ENCODE data around the gene NFATC2IP. TPM values are rescaled to one million over a fixed set of nuclear protein-coding genes. Genes with fewer than 3 reads are reported as not detected.

NFATC2IP gene
- total RNA-seq, 1 donor from 2014 or later: 36.3 TPM

DNA sequence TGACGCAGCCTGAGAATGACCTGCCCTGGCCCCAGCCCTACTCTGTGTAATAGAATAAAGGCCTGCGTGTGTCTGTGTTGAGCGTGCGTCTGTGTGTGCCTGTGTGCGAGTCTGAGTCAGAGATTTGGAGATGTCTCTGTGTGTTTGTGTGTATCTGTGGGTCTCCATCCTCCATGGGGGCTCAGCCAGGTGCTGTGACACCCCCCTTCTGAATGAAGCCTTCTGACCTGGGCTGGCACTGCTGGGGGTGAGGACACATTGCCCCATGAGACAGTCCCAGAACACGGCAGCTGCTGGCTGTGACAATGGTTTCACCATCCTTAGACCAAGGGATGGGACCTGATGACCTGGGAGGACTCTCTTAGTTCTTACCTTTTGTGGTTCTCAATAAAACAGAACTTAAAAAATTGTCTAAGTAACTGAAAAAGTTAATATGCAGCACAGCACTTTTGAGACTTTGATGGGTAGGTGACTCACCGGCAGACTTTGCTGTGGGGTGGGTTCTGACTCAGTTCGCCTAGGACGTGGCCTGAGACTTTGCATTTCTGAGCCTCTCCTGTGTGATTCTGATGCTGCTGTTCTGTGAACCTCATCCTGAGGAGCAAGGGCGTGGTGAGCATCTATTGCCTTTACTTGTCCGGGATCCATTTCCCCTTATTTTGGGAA is 39.8 kb downstream of the NFATC2IP start:
- H3K36me3 ChIP-seq: peaks cover 47% of the 10 kb centered on the region
- intact Hi-C loops (cut with DNase I): no loop called here
- no peak for ATAC-seq
- no peaks in the 10 kb centered on the region for H3K4me1 ChIP-seq
- H3K27ac ChIP-seq: no peak overlapping the region
- no peaks in the 10 kb centered on the region for H3K27me3 ChIP-seq
- H3K4me3 ChIP-seq: no peak overlapping the region
- no peaks in the 10 kb centered on the region for H3K9me3 ChIP-seq
- TF ChIP-seq, protein P1, sequence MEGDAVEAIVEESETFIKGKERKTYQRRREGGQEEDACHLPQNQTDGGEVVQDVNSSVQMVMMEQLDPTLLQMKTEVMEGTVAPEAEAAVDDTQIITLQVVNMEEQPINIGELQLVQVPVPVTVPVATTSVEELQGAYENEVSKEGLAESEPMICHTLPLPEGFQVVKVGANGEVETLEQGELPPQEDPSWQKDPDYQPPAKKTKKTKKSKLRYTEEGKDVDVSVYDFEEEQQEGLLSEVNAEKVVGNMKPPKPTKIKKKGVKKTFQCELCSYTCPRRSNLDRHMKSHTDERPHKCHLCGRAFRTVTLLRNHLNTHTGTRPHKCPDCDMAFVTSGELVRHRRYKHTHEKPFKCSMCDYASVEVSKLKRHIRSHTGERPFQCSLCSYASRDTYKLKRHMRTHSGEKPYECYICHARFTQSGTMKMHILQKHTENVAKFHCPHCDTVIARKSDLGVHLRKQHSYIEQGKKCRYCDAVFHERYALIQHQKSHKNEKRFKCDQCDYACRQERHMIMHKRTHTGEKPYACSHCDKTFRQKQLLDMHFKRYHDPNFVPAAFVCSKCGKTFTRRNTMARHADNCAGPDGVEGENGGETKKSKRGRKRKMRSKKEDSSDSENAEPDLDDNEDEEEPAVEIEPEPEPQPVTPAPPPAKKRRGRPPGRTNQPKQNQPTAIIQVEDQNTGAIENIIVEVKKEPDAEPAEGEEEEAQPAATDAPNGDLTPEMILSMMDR (IDR thresholded peaks at IDR 0.05): no peak
- DNase-seq: no peak

DNA sequence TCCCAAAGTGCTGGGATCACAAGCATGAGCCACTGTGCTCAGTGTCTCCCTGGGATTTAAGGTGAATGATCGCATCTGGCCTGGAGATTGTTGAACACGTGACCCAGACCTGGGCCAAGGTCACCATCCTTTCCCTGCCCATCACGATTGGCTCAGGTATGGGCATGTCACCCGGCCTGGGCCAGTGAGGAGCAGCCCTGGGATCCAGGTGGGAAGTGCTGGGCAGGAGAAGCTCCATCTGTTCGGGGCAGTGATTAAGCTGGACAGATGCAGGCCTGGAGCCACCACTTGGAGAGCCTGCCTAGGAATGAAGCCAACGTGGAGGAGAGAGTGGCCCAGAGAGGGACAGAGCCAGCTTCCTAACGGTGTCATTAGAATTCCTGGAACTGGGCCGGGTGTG is 41.0 kb downstream of the NFATC2IP start:
- ATAC-seq (peak; percentile 25), DNase-seq (no peak)
- intact Hi-C loops (cut with DNase I): no loop called here
- Histone ChIP-seq H3K9me3 (no peaks in the 10 kb centered on the region), H3K36me3 (peaks cover 41% of the 10 kb centered on the region), H3K27ac (no peak overlapping the region), H3K27me3 (no peaks in the 10 kb centered on the region), H3K4me1 (no peaks in the 10 kb centered on the region), H3K4me3 (no peak overlapping the region)
- TF ChIP-seq, protein P1 (IDR thresholded peaks at IDR 0.05): no peak

DNA sequence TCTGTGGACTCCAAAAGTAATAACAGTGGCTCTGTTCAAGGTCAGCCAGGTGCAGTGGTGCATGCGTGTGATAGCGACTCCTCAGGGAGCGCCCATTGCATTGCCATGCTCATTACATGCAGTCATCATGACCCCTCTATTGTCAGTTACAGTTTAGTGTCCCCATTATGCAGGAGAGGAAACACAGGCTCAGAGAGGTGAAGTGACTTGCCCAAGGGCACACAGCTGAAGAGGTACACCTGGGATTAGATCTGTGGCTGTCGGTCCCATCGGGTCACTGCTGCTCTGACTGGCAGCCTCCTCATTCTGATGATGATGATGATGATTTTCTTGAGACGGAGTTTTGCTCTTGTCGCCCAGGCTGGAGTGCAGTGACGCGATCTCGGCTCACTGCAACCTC is 41.8 kb downstream of the NFATC2IP start:
- DNase-seq: no peak
- Histone ChIP-seq H3K4me3 (no peak overlapping the region), H3K36me3 (peaks cover 33% of the 10 kb centered on the region), H3K9me3 (no peaks in the 10 kb centered on the region), H3K27ac (no peak overlapping the region), H3K4me1 (no peaks in the 10 kb centered on the region), H3K27me3 (no peaks in the 10 kb centered on the region)
- TF ChIP-seq, protein P1 (IDR thresholded peaks at IDR 0.05): no peak
- intact Hi-C loops (cut with DNase I): no loop called here
- no peak for ATAC-seq

DNA sequence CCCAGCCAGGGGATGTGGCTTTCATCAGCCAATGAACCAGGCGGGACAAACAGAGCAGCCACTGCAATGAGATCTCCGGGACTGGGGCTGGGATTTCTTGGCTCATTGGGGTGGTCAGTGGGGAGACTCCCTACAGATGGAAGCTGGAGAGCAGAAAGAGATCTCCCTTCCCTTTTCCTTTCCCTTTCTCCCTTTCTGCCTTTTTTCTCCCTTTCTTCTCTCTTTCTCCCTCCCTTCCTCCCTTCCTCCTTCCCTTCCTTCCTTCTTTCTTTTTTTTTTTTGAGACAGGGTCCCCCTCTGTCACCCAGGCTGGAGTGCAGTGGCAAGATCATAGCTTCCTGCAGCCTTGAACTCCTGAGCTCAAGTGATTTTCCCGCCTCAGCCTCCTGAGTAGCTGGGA is 48.1 kb downstream of the NFATC2IP start:
- intact Hi-C loops (cut with DNase I): no loop called here
- DNase-seq (no peak), ATAC-seq (no peak)
- Histone ChIP-seq H3K27ac (no peak overlapping the region), H3K4me1 (no peaks in the 10 kb centered on the region), H3K9me3 (no peaks in the 10 kb centered on the region), H3K27me3 (no peaks in the 10 kb centered on the region), H3K36me3 (no peaks in the 10 kb centered on the region), H3K4me3 (no peak overlapping the region)
- TF ChIP-seq, protein P1 (IDR thresholded peaks at IDR 0.05): no peak

DNA sequence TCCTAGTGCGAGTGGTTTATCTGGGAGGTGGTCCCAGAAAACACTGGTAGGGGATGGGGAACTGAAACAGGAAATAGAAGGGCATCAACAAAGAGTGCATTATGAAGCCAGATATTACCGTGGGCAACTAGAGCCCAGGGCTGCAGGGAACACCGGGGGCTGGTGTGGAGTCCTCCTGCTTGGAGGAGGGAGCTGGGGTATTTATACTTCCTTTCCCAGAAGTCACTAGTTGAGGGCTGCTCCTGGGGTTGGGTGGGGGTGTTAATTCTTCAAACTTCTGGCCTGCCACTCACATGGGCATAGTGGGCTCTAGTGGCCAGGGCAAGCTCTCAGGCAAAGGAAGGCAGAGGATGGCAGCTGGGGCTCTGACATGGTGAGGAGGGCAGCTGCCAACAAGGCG is 48.8 kb downstream of the NFATC2IP start:
- intact Hi-C loops (cut with DNase I): no loop called here
- ATAC-seq: no peak

More for the DNA sequence above, 48.8 kb downstream of the NFATC2IP start:
- no peaks in the 10 kb centered on the region for H3K9me3 ChIP-seq
- no peaks in the 10 kb centered on the region for H3K4me1 ChIP-seq
- no peak for DNase-seq
- TF ChIP-seq, protein P1 (IDR thresholded peaks at IDR 0.05): no peak
- no peak overlapping the region for H3K27ac ChIP-seq
- no peaks in the 10 kb centered on the region for H3K27me3 ChIP-seq
- no peak overlapping the region for H3K4me3 ChIP-seq
- no peaks in the 10 kb centered on the region for H3K36me3 ChIP-seq
